Inflammatory macrophage treated with lipopolysaccharide for 1 hour (primary cell): Measurements from ENCODE around the gene GLIPR1L1.

Experiments used
- DNase-seq, 2 donors: peaks; one replicate each; pipeline ENCODE4 v3.0.0-alpha.2; 2020 to 2022

The GLIPR1L1 gene

GRCh38 chr12:75354011-75354410 lies 19.5 kb downstream of the GLIPR1L1 start:
- DNase-seq: no peak

- no peak for DNase-seq
These were observed 26.4 kb downstream of the GLIPR1L1 start for GRCh38 chr12:75360920-75361319.

- no peak for DNase-seq
These were observed 26.9 kb downstream of the GLIPR1L1 start for GRCh38 chr12:75361408-75361807.

GRCh38 chr12:75364919-75365318 lies 30.4 kb downstream of the GLIPR1L1 start:
- DNase-seq: peak; percentile 52 to 57

- DNase-seq: no peak
These were observed 32.2 kb downstream of the GLIPR1L1 start for GRCh38 chr12:75366629-75367028.

GRCh38 chr12:75374971-75375370 lies 40.5 kb downstream of the GLIPR1L1 start:
- DNase-seq: no peak

- DNase-seq: no peak
These were observed 43.9 kb downstream of the GLIPR1L1 start for GRCh38 chr12:75378354-75378753.

- DNase-seq: no peak
These were observed 54.6 kb downstream of the GLIPR1L1 start for GRCh38 chr12:75389061-75389460.

- DNase-seq: no peak
These were observed 55.2 kb downstream of the GLIPR1L1 start for GRCh38 chr12:75389706-75390105.

GRCh38 chr12:75390156-75390898 lies 55.9 kb downstream of the GLIPR1L1 start:
- no peak for DNase-seq

GRCh38 chr12:75390899-75391538 lies 56.5 kb downstream of the GLIPR1L1 start, which contains the start of gene GLIPR1L2:
GLIPR1L2 (plus strand) TSS chr12:75391089; CDS start chr12:75391117, 28 bp downstream.
- DNase-seq: peak; percentile 95 to 97

- DNase-seq: no peak
These were observed 69.8 kb downstream of the GLIPR1L1 start for GRCh38 chr12:75404231-75404630.

GRCh38 chr12:75407683-75408082 lies 73.2 kb downstream of the GLIPR1L1 start:
- no peak for DNase-seq

- DNase-seq: no peak
These were observed 75.4 kb downstream of the GLIPR1L1 start for GRCh38 chr12:75409830-75410229.

GRCh38 chr12:75414671-75415070 lies 80.2 kb downstream of the GLIPR1L1 start:
- DNase-seq: no peak

GRCh38 chr12:75419841-75420240 lies 85.4 kb downstream of the GLIPR1L1 start:
- DNase-seq: no peak
